ENCODE results near the gene MFAP1. TPM values are rescaled to one million over a fixed set of nuclear protein-coding genes. Genes with fewer than 3 reads are reported as not detected.
"Not testable (repeated sequence)": the region's sequence is repeated elsewhere in the genome, so short reads cannot be mapped to it uniquely, and the experiment has no call there.

Gene MFAP1
- total and polyA plus RNA-seq, 8 donors = 5.0 to 11.9 (median 7.5) TPM

- Histone ChIP-seq H3K9me3 (no peaks in the 10 kb centered on the region), H3K27ac (no peak overlapping the region), H3K4me1 (peaks cover 0 to 18% (median 0%) of the 10 kb centered on the region in 3 donors), H3K36me3 (no peaks in the 10 kb centered on the region), H3K4me3 (no peak overlapping the region), H3K27me3 (no peaks in the 10 kb centered on the region)
- TF ChIP-seq, protein P1, sequence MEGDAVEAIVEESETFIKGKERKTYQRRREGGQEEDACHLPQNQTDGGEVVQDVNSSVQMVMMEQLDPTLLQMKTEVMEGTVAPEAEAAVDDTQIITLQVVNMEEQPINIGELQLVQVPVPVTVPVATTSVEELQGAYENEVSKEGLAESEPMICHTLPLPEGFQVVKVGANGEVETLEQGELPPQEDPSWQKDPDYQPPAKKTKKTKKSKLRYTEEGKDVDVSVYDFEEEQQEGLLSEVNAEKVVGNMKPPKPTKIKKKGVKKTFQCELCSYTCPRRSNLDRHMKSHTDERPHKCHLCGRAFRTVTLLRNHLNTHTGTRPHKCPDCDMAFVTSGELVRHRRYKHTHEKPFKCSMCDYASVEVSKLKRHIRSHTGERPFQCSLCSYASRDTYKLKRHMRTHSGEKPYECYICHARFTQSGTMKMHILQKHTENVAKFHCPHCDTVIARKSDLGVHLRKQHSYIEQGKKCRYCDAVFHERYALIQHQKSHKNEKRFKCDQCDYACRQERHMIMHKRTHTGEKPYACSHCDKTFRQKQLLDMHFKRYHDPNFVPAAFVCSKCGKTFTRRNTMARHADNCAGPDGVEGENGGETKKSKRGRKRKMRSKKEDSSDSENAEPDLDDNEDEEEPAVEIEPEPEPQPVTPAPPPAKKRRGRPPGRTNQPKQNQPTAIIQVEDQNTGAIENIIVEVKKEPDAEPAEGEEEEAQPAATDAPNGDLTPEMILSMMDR (IDR thresholded peaks at IDR 0.05) = no peak
- DNase-seq (no peak), FAIRE-seq (no peak), ATAC-seq (no peak)
- 76 to 77% methylated on average over 6 of the region's 6 CpGs for WGBS, 2 donors
- intact Hi-C loops (cut with DNase I) = no loop called here
These were observed 3.7 kb upstream of the MFAP1 start for GRCh38 chr15:43828061-43828657.

DNA sequence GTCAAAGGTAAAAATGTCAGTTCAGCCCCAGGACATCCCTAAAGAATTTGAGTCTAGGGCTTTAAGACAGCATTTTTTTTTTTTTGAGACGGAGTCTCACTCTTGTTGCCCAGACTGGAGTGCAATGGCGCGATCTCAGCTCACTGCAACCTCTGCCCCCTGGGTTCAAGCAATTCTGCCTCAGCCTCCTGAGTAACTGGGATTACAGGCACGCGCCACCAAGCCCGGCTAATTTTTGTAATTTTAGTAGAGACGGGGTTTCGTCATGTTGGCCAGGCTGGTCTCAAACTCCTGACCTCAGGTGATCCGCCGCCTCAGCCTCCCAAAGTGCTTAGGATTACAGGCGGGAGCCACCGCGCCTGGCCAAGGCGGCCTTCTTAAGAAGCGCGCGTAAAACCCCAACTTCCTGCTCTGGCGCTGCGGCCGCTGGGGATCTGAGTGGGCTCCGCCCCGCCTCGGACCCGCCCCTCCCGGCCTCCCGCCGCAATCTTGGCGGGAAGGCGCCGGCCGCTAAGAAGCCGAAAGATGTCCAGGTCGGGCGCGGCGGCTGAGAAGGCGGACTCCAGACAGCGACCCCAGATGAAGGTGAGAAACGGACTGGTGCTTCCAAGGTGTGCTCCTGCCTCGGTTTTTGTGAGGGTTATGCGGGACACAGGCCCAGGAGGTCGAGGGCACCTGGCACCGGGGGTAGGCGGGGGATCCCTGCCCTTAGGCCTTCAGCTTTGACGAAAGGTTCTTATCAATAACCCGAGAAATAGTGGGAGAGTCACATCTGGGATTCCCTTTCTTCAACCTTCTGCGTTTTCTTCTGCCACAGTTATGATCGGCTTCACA lies 2.2 kb upstream of the MFAP1 start, which contains the start of gene WDR76:
WDR76 (plus strand) TSS at position 495 of the 834 bp plus-strand sequence; CDS start at position 526, 31 bp downstream.
- TF ChIP-seq, protein P1 (IDR thresholded peaks at IDR 0.05) = no peak
- peak; percentile 76 to 89 (median 86) for ATAC-seq
- Histone ChIP-seq H3K36me3 (no peaks in the 10 kb centered on the region), H3K9me3 (no peaks in the 10 kb centered on the region), H3K27ac (peak within 1 kb of the TSS; percentile 19 to 62 (median 52)), H3K27me3 (no peaks in the 10 kb centered on the region), H3K4me1 (peaks cover 0 to 20% (median 5%) of the 10 kb centered on the region in 3 donors), H3K4me3 (peak within 1 kb of the TSS; percentile 26 to 59 (median 37))
- DNase-seq = peak; percentile 77 to 89 (median 79)
- intact Hi-C loops (cut with DNase I) = no loop called here
- 3 to 4% methylated on average over 48 of the region's 48 CpGs for WGBS, 2 donors
- FAIRE-seq = no peak

DNA sequence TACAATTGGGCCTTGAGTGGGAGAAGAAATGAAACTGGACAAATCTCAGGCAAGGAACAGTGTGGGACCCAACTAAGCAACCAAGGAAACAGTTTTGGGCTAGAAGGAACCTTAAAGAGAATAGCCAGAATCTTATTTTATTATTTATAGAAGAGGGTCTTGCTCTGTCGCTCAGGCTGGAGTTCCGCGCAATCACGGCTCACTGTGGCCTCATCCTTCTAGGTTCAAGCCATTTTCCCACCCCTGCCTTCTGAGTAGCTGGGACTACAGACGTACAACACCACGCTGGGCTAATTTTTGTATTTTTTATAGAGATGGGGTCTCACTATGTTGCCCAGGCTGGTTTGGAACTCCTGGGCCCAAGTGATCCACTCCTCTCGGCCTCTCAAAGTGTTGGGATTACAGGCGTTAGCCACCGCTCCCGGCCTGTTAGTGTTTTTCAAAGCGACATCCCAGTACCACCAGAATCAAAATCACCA lies 1.6 kb upstream of the MFAP1 start:
- WGBS, 2 donors = 93 to 95% methylated on average over 11 of the region's 11 CpGs
- H3K9me3 ChIP-seq = no peaks in the 10 kb centered on the region
- FAIRE-seq = no peak
- peaks cover 0 to 20% (median 8%) of the 10 kb centered on the region in 3 donors for H3K4me1 ChIP-seq
- peak overlapping the region in 3 of 4 donors; percentile 42 to 62 (median 62) for H3K27ac ChIP-seq
- no peaks in the 10 kb centered on the region for H3K36me3 ChIP-seq
- ATAC-seq = no peak
- no peaks in the 10 kb centered on the region for H3K27me3 ChIP-seq
- DNase-seq = no peak
- intact Hi-C loops (cut with DNase I) = no loop called here
- peak overlapping the region in 2 of 4 donors; percentile 42 to 59 for H3K4me3 ChIP-seq
- TF ChIP-seq, protein P1 (IDR thresholded peaks at IDR 0.05) = no peak

GRCh38 chr15:43825305-43825704 lies 815 bp upstream of the MFAP1 start:
- intact Hi-C loops (cut with DNase I); DNase-seq; ATAC-seq; H3K27me3 ChIP-seq; H3K27ac ChIP-seq; FAIRE-seq; H3K9me3 ChIP-seq; H3K4me3 ChIP-seq; H3K36me3 ChIP-seq: not testable (repeated sequence)
- peaks cover 0 to 20% (median 8%) of the 10 kb centered on the region in 3 donors for H3K4me1 ChIP-seq
- 89 to 91% methylated on average over 11 of the region's 11 CpGs for WGBS, 2 donors

GRCh38 chr15:43821505-43821904 lies 3.0 kb downstream of the MFAP1 start:
- TF ChIP-seq, protein P1 (IDR thresholded peaks at IDR 0.05) = no peak
- H3K9me3 ChIP-seq = no peaks in the 10 kb centered on the region
- no peak overlapping the region for H3K4me3 ChIP-seq
- WGBS, 2 donors = 52 to 56% methylated on average over 3 of the region's 3 CpGs
- no peak for DNase-seq
- H3K36me3 ChIP-seq = peaks cover 0 to 9% (median 7%) of the 10 kb centered on the region in 3 donors
- H3K27ac ChIP-seq = no peak overlapping the region
- intact Hi-C loops (cut with DNase I) = no loop called here
- no peak for ATAC-seq
- no peaks in the 10 kb centered on the region for H3K27me3 ChIP-seq
- H3K4me1 ChIP-seq = peaks cover 0 to 14% (median 8%) of the 10 kb centered on the region in 3 donors
- no peak for FAIRE-seq

DNA sequence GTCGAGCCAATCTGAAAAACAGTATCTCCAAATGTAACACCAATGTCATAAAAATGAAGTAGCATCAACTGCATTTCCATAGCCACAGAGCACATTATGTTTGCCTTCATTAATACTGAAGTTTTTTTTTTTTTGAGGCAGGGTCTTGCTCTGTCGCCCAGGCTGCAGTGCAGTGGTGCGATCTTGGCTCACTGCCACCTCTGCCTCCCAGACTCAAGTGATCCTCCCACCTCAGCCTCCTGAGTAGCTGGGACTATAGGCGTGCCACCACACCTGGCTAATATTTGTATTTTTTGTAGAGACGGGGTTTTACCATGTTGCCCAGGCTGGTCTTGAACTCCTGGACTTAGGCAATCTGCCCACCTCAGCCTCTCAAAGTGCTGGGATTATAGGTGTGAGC lies 9.4 kb downstream of the MFAP1 start:
- intact Hi-C loops (cut with DNase I); H3K4me3 ChIP-seq; H3K27ac ChIP-seq; H3K4me1 ChIP-seq; ATAC-seq; H3K27me3 ChIP-seq; H3K9me3 ChIP-seq; DNase-seq; FAIRE-seq: not testable (repeated sequence)
- peaks cover 11 to 47% (median 32%) of the 10 kb centered on the region in 3 donors for H3K36me3 ChIP-seq
- WGBS, 2 donors = 88 to 91% methylated on average over 5 of the region's 5 CpGs
